ENCODE data around the gene TSR3.

TSR3 gene

GRCh38 chr16:1341495-1342420 is 9.9 kb downstream of the TSR3 start:
- DNase-seq (ENCODE audit: low read depth), result no peak
- H3K4me3 ChIP-seq (ENCODE audit: low read length), result no peak overlapping the region
- TF ChIP-seq CTCF (conservative IDR thresholded peaks at IDR 0.05; ENCODE audit: low read depth, low read length), result no peak

- TF ChIP-seq CTCF (conservative IDR thresholded peaks at IDR 0.05; ENCODE audit: low read depth, low read length), result no peak
Measured at GRCh38 chr16:1340730-1341494, 10.8 kb downstream of the TSR3 start.

GRCh38 chr16:1338855-1339675 is 12.6 kb downstream of the TSR3 start:
- no peak for DNase-seq (ENCODE audit: low read depth)
- TF ChIP-seq CTCF (conservative IDR thresholded peaks at IDR 0.05; ENCODE audit: low read depth, low read length), result no peak

More at GRCh38 chr16:1340730-1341494, 10.8 kb downstream of the TSR3 start:
- H3K4me3 ChIP-seq (ENCODE audit: low read length), result no peak overlapping the region
- no peak for DNase-seq (ENCODE audit: low read depth)

GRCh38 chr16:1338119-1338730 is 13.5 kb downstream of the TSR3 start:
- peak; percentile 47 for TF ChIP-seq CTCF (conservative IDR thresholded peaks at IDR 0.05; ENCODE audit: low read depth, low read length)
- DNase-seq (ENCODE audit: low read depth), result no peak
- H3K4me3 ChIP-seq (ENCODE audit: low read length), result no peak overlapping the region

More at GRCh38 chr16:1338855-1339675, 12.6 kb downstream of the TSR3 start:
- no peak overlapping the region for H3K4me3 ChIP-seq (ENCODE audit: low read length)

GRCh38 chr16:1337486-1337885 is 14.2 kb downstream of the TSR3 start:
- no peak for DNase-seq (ENCODE audit: low read depth)
- no peak for TF ChIP-seq CTCF (conservative IDR thresholded peaks at IDR 0.05; ENCODE audit: low read depth, low read length)
- H3K4me3 ChIP-seq (ENCODE audit: low read length), result no peak overlapping the region

GRCh38 chr16:1336619-1337018 is 15.1 kb downstream of the TSR3 start:
- H3K4me3 ChIP-seq (ENCODE audit: low read length), result no peak overlapping the region
- DNase-seq (ENCODE audit: low read depth), result no peak
- TF ChIP-seq CTCF (conservative IDR thresholded peaks at IDR 0.05; ENCODE audit: low read depth, low read length), result no peak

All from retinal pigment epithelial cell (primary cell).